GM21717 (cell line): ENCODE data around the gene THAP4.
"Not testable (repeated sequence)": the region's sequence is repeated elsewhere in the genome, so short reads cannot be mapped to it uniquely, and the experiment has no call there.

Source experiments
- ATAC-seq: cut with Tn5 transposase; IDR thresholded peaks from one replicate; pipeline ENCODE4 v1.9.1; 2021; ENCODE audit warnings: mild to moderate bottlenecking, moderate library complexity; ENCODE audit not compliant: unreplicated experiment

Gene THAP4

GRCh38 chr2:241566021-241566420, 70.9 kb downstream of the THAP4 start:
- ATAC-seq = not testable (repeated sequence)

DNA sequence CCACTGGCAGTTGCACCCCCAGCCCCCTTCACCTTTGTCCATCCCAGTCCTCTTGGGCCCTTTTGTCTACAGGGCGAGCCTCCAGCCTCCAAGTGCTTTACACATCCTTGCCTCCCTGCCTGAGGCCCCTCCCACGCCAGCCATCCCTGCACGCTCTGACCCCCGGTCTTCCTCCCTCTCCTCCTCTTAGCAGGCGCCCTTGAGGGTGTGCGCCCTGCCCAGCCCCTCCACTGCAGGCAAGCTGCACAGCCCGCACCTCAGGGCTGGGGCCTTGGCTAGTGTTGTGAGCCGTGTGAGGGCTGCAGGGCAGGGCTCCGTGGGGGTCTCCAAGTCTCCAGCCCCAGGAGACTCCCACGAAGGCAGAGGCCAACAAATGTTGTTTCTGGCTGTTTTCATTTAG, 71.5 kb downstream of the THAP4 start:
- no peak for ATAC-seq

DNA sequence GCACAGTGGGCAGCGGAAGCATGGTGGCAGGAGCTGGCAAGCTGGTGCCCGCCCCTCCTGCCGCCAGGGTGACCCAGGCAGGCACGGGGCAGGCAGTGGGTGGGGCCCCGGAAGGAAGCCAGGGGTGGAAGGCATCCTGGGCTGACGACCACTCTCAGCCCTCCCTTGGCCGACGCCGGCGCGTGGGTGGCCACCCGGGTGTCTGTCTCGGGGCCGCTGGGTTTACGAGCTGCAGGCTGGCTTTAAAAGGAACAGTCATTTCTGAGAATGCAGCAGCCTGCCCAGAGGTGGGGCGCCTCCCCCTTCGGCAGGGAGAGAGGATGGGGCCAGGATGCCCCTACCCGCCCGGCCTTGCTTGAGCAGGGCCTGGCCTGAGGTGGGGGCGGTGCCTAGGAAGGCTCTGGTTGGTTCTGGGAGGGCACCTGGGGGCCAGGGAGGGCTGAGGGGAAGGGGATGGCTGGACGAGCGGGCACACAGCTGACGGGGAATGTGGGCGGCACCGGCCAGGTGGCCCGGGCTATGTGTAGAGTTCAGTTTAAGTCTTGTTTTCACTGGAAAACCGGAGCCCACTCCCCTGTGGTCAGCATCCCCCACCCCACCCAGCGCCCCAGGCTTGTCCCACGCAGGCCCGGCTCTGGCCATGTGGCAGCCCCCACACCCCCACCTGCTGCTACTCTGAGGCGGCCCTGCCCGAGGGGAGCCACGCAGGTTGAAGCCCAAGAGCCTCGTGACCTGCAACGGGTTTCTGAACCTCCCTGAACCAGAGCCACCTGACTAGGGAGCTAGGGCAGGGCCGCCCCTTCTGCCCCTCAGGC, 72.2 kb downstream of the THAP4 start:
- ATAC-seq = no peak

GRCh38 chr2:241563981-241564595, 72.9 kb downstream of the THAP4 start:
- ATAC-seq = no peak

DNA sequence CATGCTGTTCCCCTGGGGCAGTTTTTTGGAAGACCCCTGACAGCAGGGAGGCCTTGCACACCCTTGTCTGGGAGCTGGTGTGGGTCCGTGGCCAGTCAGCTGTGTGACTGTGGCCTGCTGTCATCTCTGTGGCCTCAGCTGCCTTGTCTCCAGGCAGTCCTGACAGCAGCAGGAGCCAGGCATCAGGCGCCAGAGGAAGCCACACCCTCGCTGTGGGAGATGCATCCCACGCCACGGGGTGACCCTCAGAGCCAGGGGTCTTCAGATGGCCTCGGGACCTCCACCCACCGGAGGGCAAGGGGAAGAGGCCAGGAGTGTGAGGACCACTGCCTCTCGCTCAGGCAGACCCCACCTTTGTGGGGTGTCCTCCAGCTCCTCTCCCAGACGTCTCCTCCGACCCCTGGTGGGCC, 73.4 kb downstream of the THAP4 start:
- ATAC-seq = no peak

GRCh38 chr2:241563031-241563507, 73.9 kb downstream of the THAP4 start:
- no peak for ATAC-seq

DNA sequence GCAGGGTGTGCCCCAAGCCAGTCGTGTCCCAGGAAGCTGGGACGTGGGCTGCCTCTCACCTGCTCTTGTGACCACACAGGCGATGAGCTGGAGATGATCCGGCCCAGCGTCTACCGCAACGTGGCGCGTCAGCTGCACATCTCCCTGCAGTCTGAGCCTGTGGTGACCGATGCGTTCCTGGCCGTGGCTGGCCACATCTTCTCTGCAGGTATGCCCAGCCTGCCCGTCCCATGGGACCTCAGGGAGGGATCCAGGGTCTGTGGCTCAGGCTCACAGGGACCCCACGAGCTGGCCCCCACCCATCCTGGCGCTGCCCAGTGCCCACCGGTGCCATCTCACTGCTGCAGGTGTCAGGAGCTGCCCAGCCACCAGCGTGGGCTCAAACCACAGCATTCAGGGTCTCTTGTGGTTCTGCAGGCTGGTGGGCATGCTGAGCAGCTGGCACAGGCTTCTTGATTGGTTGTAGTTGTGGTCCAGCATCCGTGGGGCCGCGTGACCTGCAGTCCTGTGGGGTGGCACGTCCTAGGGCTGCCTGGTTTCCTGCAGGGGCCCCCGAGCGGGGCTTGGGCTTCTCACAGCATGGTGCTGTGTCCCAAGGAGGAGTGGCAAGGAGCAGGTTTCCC, 74.6 kb downstream of the THAP4 start:
- no peak for ATAC-seq

- ATAC-seq = no peak
Observed at GRCh38 chr2:241561832-241562231, 75.1 kb downstream of the THAP4 start.

GRCh38 chr2:241560883-241561474, 76.0 kb downstream of the THAP4 start:
- ATAC-seq = no peak

GRCh38 chr2:241560162-241560882, 76.6 kb downstream of the THAP4 start:
- ATAC-seq = no peak

DNA sequence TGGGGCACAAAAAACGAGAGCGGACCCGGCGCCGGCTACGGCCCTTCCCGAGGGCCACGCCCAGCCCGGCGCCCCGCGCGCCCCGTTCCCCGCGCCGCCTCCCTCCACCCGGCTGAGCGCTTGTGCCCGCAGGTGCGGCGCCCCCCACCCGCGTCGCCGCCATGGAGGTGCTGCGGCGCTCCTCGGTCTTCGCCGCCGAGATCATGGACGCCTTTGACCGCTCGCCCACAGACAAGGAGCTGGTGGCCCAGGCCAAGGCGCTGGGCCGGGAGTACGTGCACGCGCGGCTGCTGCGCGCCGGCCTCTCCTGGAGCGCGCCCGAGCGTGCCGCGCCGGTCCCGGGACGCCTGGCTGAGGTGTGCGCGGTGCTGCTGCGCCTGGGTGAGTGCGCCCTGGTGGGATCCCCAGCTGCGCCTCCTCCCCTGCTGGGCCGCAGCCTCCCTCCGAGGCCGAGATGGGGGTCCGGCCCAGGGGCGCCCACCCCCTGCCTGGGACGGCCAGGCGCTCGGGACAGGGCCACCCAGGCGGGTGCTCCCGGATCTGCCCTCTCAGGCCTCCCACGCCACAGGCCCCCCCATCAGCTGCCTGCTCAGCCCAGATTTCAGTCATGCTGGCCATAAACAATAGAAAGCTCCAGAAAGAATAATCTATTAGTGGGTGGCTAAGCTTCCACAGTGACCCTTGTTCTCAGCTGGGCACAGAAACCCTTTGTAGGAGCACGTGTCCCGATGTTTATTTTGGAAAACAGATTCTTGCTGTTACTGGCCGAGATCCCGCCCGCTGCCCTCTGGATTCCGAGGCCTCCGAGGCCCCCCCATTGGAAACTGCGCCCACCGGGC, 77.4 kb downstream of the THAP4 start:
- ATAC-seq = no peak

GRCh38 chr2:241558532-241559322, 78.2 kb downstream of the THAP4 start, which contains the start of gene BOK:
Gene BOK, plus strand, starts transcription at chr2:241558745. Its CDS starts 739 bp downstream, at chr2:241559484.
- ATAC-seq = no peak

GRCh38 chr2:241556746-241557145, 80.2 kb downstream of the THAP4 start:
- no peak for ATAC-seq

DNA sequence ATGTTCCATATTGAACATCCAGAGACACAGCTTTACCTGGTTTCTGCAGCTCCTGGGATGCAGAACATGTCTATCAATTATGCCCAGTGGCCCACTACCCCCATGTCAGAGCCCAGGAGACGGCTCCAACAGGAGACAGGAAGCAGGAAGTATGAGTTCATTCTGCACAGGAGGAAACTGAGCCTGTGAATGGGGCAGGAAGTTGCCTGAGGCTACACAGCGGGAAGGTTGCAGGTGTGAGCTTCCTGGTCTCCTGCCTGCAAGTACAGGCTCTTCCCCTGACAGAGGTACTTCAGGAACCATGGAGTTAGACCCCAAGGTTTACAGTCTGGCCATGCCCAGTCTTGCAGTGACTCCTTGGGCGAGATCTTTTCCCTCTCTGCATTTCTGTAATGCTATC, 81.2 kb downstream of the THAP4 start:
- ATAC-seq = no peak

DNA sequence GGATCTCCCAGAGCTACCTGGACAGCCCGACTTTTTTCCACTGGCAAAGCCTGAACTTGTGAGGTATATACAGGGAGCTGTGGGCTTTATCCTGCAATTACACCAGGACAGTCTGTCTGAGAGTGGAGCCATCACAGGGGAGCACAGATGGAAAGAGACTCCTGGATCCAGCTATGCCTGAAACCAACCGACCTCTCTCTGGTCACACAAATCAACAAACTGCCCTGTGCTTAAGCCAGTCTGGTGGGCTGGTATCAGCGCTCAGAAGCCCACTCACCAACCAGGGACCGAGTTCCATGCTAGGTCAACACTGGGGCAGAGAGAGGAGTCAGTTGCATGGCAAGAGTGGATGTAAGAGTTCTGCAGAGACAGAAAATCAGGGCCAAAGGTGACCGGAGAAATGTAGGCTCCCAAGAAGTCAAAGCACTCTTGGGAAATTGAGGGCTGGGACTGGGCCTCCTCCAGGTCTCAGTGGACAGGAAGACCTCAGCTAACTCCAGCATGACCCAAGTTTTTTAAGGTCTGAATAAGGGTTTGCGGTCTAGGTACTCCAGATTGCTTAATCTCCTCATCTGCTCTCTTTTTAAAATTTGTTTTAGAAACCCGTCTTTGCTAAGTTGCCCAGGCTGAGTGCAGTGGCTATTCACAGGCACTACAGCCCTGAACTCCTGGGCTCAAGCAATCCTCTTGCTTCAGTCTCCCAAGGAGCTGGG, 82.2 kb downstream of the THAP4 start:
- ATAC-seq = no peak

- no peak for ATAC-seq
Observed at GRCh38 chr2:241553981-241554380, 83.0 kb downstream of the THAP4 start.

- no peak for ATAC-seq
Observed at GRCh38 chr2:241553512-241553830, 83.5 kb downstream of the THAP4 start.

DNA sequence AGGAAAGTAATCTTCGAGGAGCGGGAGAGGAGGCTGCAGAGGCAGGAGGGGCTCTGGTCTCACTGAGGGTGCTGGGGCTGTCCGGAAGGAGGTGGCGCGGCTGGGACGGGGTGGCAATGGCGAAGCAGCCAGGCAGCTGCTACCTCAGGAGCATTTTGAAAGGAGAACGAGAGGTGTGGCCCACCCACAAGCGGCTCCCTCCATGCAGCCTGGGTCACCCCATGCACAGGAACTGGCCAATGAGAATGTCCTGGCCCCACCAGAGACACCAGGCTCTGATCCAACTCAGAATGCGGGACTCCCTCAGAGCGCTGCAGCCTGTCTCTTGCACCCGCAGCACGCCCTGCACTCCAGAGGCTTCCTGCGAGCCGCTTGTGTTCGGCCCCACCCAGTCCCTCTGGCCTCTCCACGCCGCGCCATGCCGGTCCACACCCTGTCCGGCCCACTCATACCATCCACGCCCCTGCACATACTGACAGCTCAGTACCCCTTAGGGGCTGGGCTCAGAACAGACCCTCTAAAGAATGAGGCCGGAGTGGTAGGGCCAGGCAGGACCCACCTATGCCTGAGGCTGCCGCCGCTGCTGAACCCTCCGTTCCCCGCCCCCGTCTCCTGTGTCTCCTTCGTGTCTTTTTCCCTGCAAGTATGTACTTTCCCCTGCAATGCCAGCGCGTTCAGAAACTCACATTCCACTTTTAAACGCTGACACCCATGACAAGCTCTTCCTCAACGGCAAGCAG, 84.8 kb downstream of the THAP4 start:
- ATAC-seq = no peak
